ENCODE measurements around the gene BHLHE23.

The BHLHE23 gene

DNA sequence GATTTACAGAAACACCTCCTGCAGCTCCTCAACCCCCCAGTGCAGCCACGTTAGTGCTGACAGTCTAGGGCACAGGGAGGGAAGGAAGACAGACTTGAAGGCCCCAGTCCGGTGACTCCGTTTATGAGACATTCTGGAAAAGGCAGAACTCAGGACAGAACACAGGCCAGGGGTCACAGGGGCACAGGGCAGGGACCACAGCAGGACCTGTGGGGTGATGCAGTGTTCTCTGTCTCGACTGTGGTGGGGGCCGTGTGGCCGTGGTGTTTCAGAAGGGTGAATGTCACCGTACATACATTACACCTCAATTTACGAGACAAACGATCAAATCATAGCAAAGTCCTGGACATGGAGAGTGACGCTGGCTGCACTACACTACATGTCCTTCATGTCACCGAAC lies 11.3 kb downstream of the BHLHE23 start:
- no peak overlapping the region for H3K9ac ChIP-seq (ENCODE audit: low read length)
- no peaks in the 10 kb centered on the region for H3F3A ChIP-seq (ENCODE audit: insufficient read depth, low read length)
- H3K9me2 ChIP-seq (replicated peaks; ENCODE audit: insufficient read depth, low read length), result no peaks in the 10 kb centered on the region
- no peak for DNase-seq
- no peaks in the 10 kb centered on the region for H3K9me3 ChIP-seq (replicated peaks; ENCODE audit: insufficient read depth, low read length)
- no peak overlapping the region for H3K4me2 ChIP-seq (ENCODE audit: low read depth, low read length)
- peaks cover 95% of the 10 kb centered on the region for H3K27me3 ChIP-seq (replicated peaks; ENCODE audit: insufficient read depth, low read length)
- no peaks in the 10 kb centered on the region for H3K4me1 ChIP-seq (ENCODE audit: low read length)
- no peak overlapping the region for H3K4me3 ChIP-seq (ENCODE audit: low read length)
- no peaks in the 10 kb centered on the region for H4K20me1 ChIP-seq (ENCODE audit: insufficient read depth, low read length)
- H3K27ac ChIP-seq (ENCODE audit: low read length), result no peak overlapping the region
- no peak overlapping the region for H2AFZ ChIP-seq (ENCODE audit: low read length)
- H3K36me3 ChIP-seq (replicated peaks; ENCODE audit: insufficient read depth, low read length), result no peaks in the 10 kb centered on the region
- TF ChIP-seq EZH2phosphoT487 (IDR thresholded peaks at IDR 0.05; ENCODE audit: low read length) (no peak), EZH2 (optimal IDR thresholded peaks at IDR 0.05; ENCODE audit: low read depth, low read length) (no peak)
- TF ChIP-seq, protein P1, sequence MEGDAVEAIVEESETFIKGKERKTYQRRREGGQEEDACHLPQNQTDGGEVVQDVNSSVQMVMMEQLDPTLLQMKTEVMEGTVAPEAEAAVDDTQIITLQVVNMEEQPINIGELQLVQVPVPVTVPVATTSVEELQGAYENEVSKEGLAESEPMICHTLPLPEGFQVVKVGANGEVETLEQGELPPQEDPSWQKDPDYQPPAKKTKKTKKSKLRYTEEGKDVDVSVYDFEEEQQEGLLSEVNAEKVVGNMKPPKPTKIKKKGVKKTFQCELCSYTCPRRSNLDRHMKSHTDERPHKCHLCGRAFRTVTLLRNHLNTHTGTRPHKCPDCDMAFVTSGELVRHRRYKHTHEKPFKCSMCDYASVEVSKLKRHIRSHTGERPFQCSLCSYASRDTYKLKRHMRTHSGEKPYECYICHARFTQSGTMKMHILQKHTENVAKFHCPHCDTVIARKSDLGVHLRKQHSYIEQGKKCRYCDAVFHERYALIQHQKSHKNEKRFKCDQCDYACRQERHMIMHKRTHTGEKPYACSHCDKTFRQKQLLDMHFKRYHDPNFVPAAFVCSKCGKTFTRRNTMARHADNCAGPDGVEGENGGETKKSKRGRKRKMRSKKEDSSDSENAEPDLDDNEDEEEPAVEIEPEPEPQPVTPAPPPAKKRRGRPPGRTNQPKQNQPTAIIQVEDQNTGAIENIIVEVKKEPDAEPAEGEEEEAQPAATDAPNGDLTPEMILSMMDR (IDR thresholded peaks at IDR 0.05; ENCODE audit: low read length), result no peak
- H3K79me2 ChIP-seq (ENCODE audit: low read length), result no peaks in the 10 kb centered on the region

DNA sequence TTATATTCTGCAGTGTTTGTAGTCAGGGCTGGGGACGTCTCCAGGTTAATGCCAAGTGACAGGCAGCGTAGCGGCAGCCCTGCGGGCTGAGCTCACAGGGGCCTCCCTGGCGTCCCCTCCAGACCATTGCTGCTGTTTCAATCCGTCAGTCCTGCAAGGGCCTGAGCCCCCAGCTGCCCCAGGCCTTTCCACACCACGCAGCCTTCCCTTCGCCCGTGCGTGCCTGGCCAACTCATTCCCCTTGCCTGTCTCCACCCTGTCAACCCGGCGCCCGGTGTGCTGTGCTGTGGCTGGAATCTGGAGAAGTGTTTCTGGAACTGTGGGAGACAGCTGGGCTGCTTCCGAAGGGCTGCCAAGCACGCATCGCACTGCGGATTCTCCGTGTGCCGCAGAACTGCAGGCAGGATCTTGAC lies 11.9 kb downstream of the BHLHE23 start:
- H2AFZ ChIP-seq (ENCODE audit: low read length), result no peak overlapping the region
- H3K9me3 ChIP-seq (replicated peaks; ENCODE audit: insufficient read depth, low read length), result no peaks in the 10 kb centered on the region
- no peak overlapping the region for H3K27ac ChIP-seq (ENCODE audit: low read length)
- no peak overlapping the region for H3K4me3 ChIP-seq (ENCODE audit: low read length)
- H3K4me1 ChIP-seq (ENCODE audit: low read length), result no peaks in the 10 kb centered on the region
- H3K4me2 ChIP-seq (ENCODE audit: low read depth, low read length), result no peak overlapping the region
- no peaks in the 10 kb centered on the region for H3K36me3 ChIP-seq (replicated peaks; ENCODE audit: insufficient read depth, low read length)
- DNase-seq, result no peak
- no peaks in the 10 kb centered on the region for H3K79me2 ChIP-seq (ENCODE audit: low read length)
- H3K9me2 ChIP-seq (replicated peaks; ENCODE audit: insufficient read depth, low read length), result no peaks in the 10 kb centered on the region
- peaks cover 94% of the 10 kb centered on the region for H3K27me3 ChIP-seq (replicated peaks; ENCODE audit: insufficient read depth, low read length)
- H4K20me1 ChIP-seq (ENCODE audit: insufficient read depth, low read length), result no peaks in the 10 kb centered on the region
- H3F3A ChIP-seq (ENCODE audit: insufficient read depth, low read length), result no peaks in the 10 kb centered on the region
- no peak overlapping the region for H3K9ac ChIP-seq (ENCODE audit: low read length)
- TF ChIP-seq EZH2phosphoT487 (IDR thresholded peaks at IDR 0.05; ENCODE audit: low read length), result no peak
- TF ChIP-seq EZH2 (optimal IDR thresholded peaks at IDR 0.05; ENCODE audit: low read depth, low read length), result peak; percentile 68

DNA sequence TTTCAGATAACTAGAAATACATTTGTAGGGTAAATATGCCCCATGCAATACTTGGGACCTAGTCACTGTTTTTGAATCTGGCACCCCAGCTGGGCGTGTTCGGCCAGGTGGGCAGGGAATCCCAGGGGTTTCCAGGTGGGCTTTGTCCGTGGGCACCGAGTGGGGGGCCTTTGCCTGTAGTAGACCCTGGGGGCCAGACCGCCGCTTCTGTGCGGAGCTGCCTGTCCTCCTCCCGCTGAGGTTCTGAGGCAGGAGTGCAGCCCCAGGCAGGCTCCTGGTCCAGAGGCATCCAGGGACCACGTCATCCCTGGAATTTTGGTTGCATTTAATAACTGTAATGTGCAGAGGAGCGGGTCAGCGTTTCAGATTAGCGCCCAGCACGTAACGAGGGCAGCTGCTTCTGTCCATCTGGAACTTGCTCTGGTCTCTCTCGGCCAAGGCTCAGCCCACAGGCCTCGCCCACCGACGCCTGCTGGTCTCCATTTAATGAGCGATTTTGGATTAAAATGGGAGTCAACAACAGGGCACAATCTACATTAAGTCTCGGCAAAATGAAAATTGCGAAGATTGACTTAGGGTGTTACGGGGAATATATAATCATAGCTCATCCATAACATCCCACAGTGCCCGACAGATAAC lies 12.8 kb downstream of the BHLHE23 start:
- no peaks in the 10 kb centered on the region for H3K9me3 ChIP-seq (replicated peaks; ENCODE audit: insufficient read depth, low read length)
- no peak for DNase-seq
- H3K4me3 ChIP-seq (ENCODE audit: low read length), result no peak overlapping the region
- peaks cover 91% of the 10 kb centered on the region for H3K27me3 ChIP-seq (replicated peaks; ENCODE audit: insufficient read depth, low read length)
- H3K4me2 ChIP-seq (ENCODE audit: low read depth, low read length), result no peak overlapping the region
- no peaks in the 10 kb centered on the region for H4K20me1 ChIP-seq (ENCODE audit: insufficient read depth, low read length)
- H3F3A ChIP-seq (ENCODE audit: insufficient read depth, low read length), result no peaks in the 10 kb centered on the region
- H3K36me3 ChIP-seq (replicated peaks; ENCODE audit: insufficient read depth, low read length), result no peaks in the 10 kb centered on the region
- H3K79me2 ChIP-seq (ENCODE audit: low read length), result no peaks in the 10 kb centered on the region
- H3K4me1 ChIP-seq (ENCODE audit: low read length), result 0 out of 2 replicates have a peak, but pooled peaks cover 2% of the 10 kb centered on the region
- H2AFZ ChIP-seq (ENCODE audit: low read length), result no peak overlapping the region
- no peak for TF ChIP-seq EZH2 (optimal IDR thresholded peaks at IDR 0.05; ENCODE audit: low read depth, low read length)
- H3K9me2 ChIP-seq (replicated peaks; ENCODE audit: insufficient read depth, low read length), result no peaks in the 10 kb centered on the region
- no peak overlapping the region for H3K9ac ChIP-seq (ENCODE audit: low read length)
- no peak overlapping the region for H3K27ac ChIP-seq (ENCODE audit: low read length)

DNA sequence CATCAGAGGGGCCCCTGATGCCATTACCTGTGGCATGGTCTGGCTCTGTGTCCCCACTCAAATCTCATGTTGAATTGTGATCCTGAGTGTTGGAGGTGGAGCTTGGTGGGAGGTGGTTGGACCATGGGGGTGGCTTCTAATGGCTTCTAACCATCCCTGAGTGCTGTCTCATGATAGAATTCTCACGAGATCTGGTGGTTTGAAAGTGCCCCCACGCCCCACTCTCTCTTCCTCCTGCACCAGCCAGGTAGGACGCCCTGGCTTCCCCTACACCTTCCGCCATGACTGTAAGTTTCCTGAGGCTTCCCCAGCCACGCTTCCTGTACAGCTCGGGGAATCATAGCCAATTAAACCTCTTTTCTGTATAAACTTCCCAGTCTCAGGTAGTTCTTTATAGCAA lies 14.9 kb downstream of the BHLHE23 start:
- Histone ChIP-seq H2AFZ (ENCODE audit: low read length) (no peak overlapping the region), H3K27ac (ENCODE audit: low read length) (no peak overlapping the region), H4K20me1 (ENCODE audit: insufficient read depth, low read length) (no peaks in the 10 kb centered on the region), H3K79me2 (ENCODE audit: low read length) (no peaks in the 10 kb centered on the region), H3K4me1 (ENCODE audit: low read length) (0 out of 2 replicates have a peak, but pooled peaks cover 6% of the 10 kb centered on the region), H3K9me2 (replicated peaks; ENCODE audit: insufficient read depth, low read length) (no peaks in the 10 kb centered on the region), H3K4me2 (ENCODE audit: low read depth, low read length) (no peak overlapping the region), H3K9me3 (replicated peaks; ENCODE audit: insufficient read depth, low read length) (no peaks in the 10 kb centered on the region), H3K4me3 (ENCODE audit: low read length) (no peak overlapping the region), H3K36me3 (replicated peaks; ENCODE audit: insufficient read depth, low read length) (no peaks in the 10 kb centered on the region), H3K27me3 (replicated peaks; ENCODE audit: insufficient read depth, low read length) (peaks cover 91% of the 10 kb centered on the region), H3F3A (ENCODE audit: insufficient read depth, low read length) (no peaks in the 10 kb centered on the region), H3K9ac (ENCODE audit: low read length) (no peak overlapping the region)
- no peak for DNase-seq
- TF ChIP-seq EZH2 (optimal IDR thresholded peaks at IDR 0.05; ENCODE audit: low read depth, low read length) (no peak), EZH2phosphoT487 (IDR thresholded peaks at IDR 0.05; ENCODE audit: low read length) (no peak)
- TF ChIP-seq, protein P1 (IDR thresholded peaks at IDR 0.05; ENCODE audit: low read length), result no peak

Measured in MM.1S (cell line).